Breast epithelium (tissue), 4 donors: ENCODE data around the gene ZNF135. TPM values are rescaled to one million over a fixed set of nuclear protein-coding genes. Genes with fewer than 3 reads are reported as not detected.
A peak's percentile ranks its signal among the peaks of the same experiment; 100 is the strongest.

Experiments used
- DNase-seq, 2 donors: peaks; one replicate each; pipeline ENCODE4 v3.0.0-alpha.2; 2019; ENCODE audit warnings: low spot score in 2 of 2
- H3K27ac ChIP-seq, 2 donors: fragments of 200-600 bp; sonication (generic) in 1 of 2; one replicate each; pipeline ENCODE4 v1.5.1; 2016 to 2019; ENCODE audit warnings: mild to moderate bottlenecking in 1 of 2
- H3K27me3 ChIP-seq, 2 donors: fragments of 200-600 bp; sonication (generic) in 1 of 2; one replicate each; pipeline versions ENCODE4 v1.5.1 to v1.6.0; 2017 to 2019; ENCODE audit warnings: control low read depth in 1 of 2, mild to moderate bottlenecking in 1 of 2
- H3K36me3 ChIP-seq: fragments of 200-600 bp; one replicate; pipeline ENCODE4 v1.5.1; 2019
- H3K4me1 ChIP-seq, 2 donors: fragments of 200-600 bp; sonication (generic); one replicate each; pipeline ENCODE4 v1.5.1; 2016 to 2019; ENCODE audit warnings: control low read depth in 1 of 2
- H3K4me3 ChIP-seq, 3 donors: fragments of 200-600 bp; sonication (generic); 1 replicate in 2 of 3; 2 replicates in 1 of 3; pipeline ENCODE4 v1.5.1; 2016 to 2019; ENCODE audit warnings: mild to moderate bottlenecking in 3 of 3, moderate library complexity in 2 of 3
- H3K9me3 ChIP-seq, 2 donors: fragments of 200-600 bp; sonication (generic) in 1 of 2; one replicate each; pipeline ENCODE4 v1.5.1; 2016 to 2019; ENCODE audit warnings: control low read depth in 1 of 2
- CTCF ChIP-seq, 3 donors: fragments of 450-650 bp; IDR thresholded peaks; one replicate each; pipeline ENCODE4 v1.5.1; 2016 to 2017; ENCODE audit warnings: antibody characterized with exemption in 3 of 3, mild to moderate bottlenecking in 3 of 3, moderate library complexity in 3 of 3
- POLR2A ChIP-seq: fragments of 450-650 bp; IDR thresholded peaks from one replicate; pipeline ENCODE4 v1.6.1; 2016; ENCODE audit warnings: antibody characterized with exemption, mild to moderate bottlenecking, moderate library complexity
- POLR2AphosphoS5 ChIP-seq, 3 donors: sonication (generic); formaldehyde crosslinking; IDR thresholded peaks; one replicate each; pipeline ENCODE4 v1.6.1; 2017; ENCODE audit warnings: antibody characterized with exemption in 3 of 3
- intact Hi-C: fragments of 100-400 bp; cut with DNase I; formaldehyde crosslinking; loops from one replicate; pipeline ENCODE4 v1.15.1; 2023; ENCODE audit warnings: low total_unique reads
- total RNA-seq, 3 donors: library from RNA; depleted of rRNA; stranded (reverse); fragments of >200 nt; gene quantifications; one replicate each; pipeline ENCODE4 v1.1.0, GENCODE V29; 2016

ZNF135 gene
- total RNA-seq, 3 donors from 2014 or later = 7.5 to 16.2 (median 14.4) TPM

GRCh38 chr19:58033741-58034476 is 25.2 kb upstream of the ZNF135 start, which contains the start of gene ZSCAN1:
Gene ZSCAN1, plus strand, starts transcription at chr19:58034025. Its CDS starts 3,812 bp downstream, at chr19:58037837.
- peak within 1 kb of the TSS; percentile 26 to 79 (median 66) for H3K4me3 ChIP-seq
- intact Hi-C loops = no loop called here
- no peaks in the 10 kb centered on the region for H3K36me3 ChIP-seq
- peak; percentile 93 to 96 for DNase-seq
- H3K27ac ChIP-seq = peak within 1 kb of the TSS; percentile 70 to 77
- TF ChIP-seq CTCF (IDR thresholded peaks at IDR 0.05) (no peak), POLR2A (no peak), POLR2AphosphoS5 (IDR thresholded peaks at IDR 0.05) (peak in 1 of 3 donors; percentile 63)
- H3K9me3 ChIP-seq = peaks cover 9 to 55% of the 10 kb centered on the region in 2 donors
- no peaks in the 10 kb centered on the region for H3K4me1 ChIP-seq
- peaks cover 0 to 10% of the 10 kb centered on the region in 2 donors for H3K27me3 ChIP-seq

GRCh38 chr19:58034477-58034793 is 24.6 kb upstream of the ZNF135 start:
- H3K27me3 ChIP-seq = peaks cover 0 to 10% of the 10 kb centered on the region in 2 donors
- peak overlapping the region; percentile 70 to 77 for H3K27ac ChIP-seq
- H3K4me3 ChIP-seq = peak overlapping the region; percentile 26 to 79 (median 66)
- intact Hi-C loops = no loop called here
- peaks cover 9 to 58% of the 10 kb centered on the region in 2 donors for H3K9me3 ChIP-seq
- no peaks in the 10 kb centered on the region for H3K4me1 ChIP-seq
- H3K36me3 ChIP-seq = no peaks in the 10 kb centered on the region
- TF ChIP-seq POLR2A = no peak
- TF ChIP-seq POLR2AphosphoS5 (IDR thresholded peaks at IDR 0.05) = no peak
- TF ChIP-seq CTCF (IDR thresholded peaks at IDR 0.05) = no peak
- DNase-seq = peak in 1 of 2 donors; percentile 25

GRCh38 chr19:58035863-58036262 is 23.2 kb upstream of the ZNF135 start:
- peaks cover 0 to 10% of the 10 kb centered on the region in 2 donors for H3K27me3 ChIP-seq
- peaks cover 18 to 65% of the 10 kb centered on the region in 2 donors for H3K9me3 ChIP-seq
- no peak overlapping the region for H3K27ac ChIP-seq
- H3K36me3 ChIP-seq = no peaks in the 10 kb centered on the region
- intact Hi-C loops = no loop called here
- no peak overlapping the region for H3K4me3 ChIP-seq
- no peak for TF ChIP-seq POLR2AphosphoS5 (IDR thresholded peaks at IDR 0.05)
- DNase-seq = no peak
- H3K4me1 ChIP-seq = no peaks in the 10 kb centered on the region

GRCh38 chr19:58037927-58038687 is 21.0 kb upstream of the ZNF135 start:
- TF ChIP-seq POLR2AphosphoS5 (IDR thresholded peaks at IDR 0.05) (no peak), POLR2A (no peak), CTCF (IDR thresholded peaks at IDR 0.05) (no peak)
- H3K27me3 ChIP-seq = peaks cover 0 to 10% of the 10 kb centered on the region in 2 donors
- no peaks in the 10 kb centered on the region for H3K36me3 ChIP-seq
- no peak for DNase-seq
- intact Hi-C loops = no loop called here
- peaks cover 38 to 76% of the 10 kb centered on the region in 2 donors for H3K9me3 ChIP-seq
- no peaks in the 10 kb centered on the region for H3K4me1 ChIP-seq
- peak overlapping the region in 1 of 3 donors; percentile 47 for H3K4me3 ChIP-seq
- no peak overlapping the region for H3K27ac ChIP-seq

- H3K27ac ChIP-seq = no peak overlapping the region
- no peaks in the 10 kb centered on the region for H3K4me1 ChIP-seq
- H3K27me3 ChIP-seq = peaks cover 0 to 10% of the 10 kb centered on the region in 2 donors
- no peaks in the 10 kb centered on the region for H3K36me3 ChIP-seq
- no peak for TF ChIP-seq POLR2A
- TF ChIP-seq POLR2AphosphoS5 (IDR thresholded peaks at IDR 0.05) = no peak
- no peak for TF ChIP-seq CTCF (IDR thresholded peaks at IDR 0.05)
- no peak overlapping the region for H3K4me3 ChIP-seq
- no peak for DNase-seq
- intact Hi-C loops = no loop called here
- H3K9me3 ChIP-seq = peaks cover 44 to 76% of the 10 kb centered on the region in 2 donors
These were observed 20.3 kb upstream of the ZNF135 start for GRCh38 chr19:58038688-58039204.
